Kidney glomerular epithelial cell (primary cell): Measurements from ENCODE around the gene CREB5.

Experiments used
- DNase-seq: peaks from one replicate; lab custom pipeline; 2025; lab: John Stamatoyannopoulos, UW

The CREB5 gene

GRCh38 chr7:28643584-28644340 lies 231.4 kb downstream of the CREB5 start:
- DNase-seq = no peak

- no peak for DNase-seq
Measured at GRCh38 chr7:28645866-28646265, 233.5 kb downstream of the CREB5 start.

GRCh38 chr7:28646376-28647075 lies 234.2 kb downstream of the CREB5 start:
- DNase-seq = no peak

GRCh38 chr7:28647076-28647421 lies 234.7 kb downstream of the CREB5 start:
- DNase-seq = no peak

- no peak for DNase-seq
Measured at GRCh38 chr7:28649189-28649588, 236.9 kb downstream of the CREB5 start.

GRCh38 chr7:28649811-28650210 lies 237.5 kb downstream of the CREB5 start:
- no peak for DNase-seq

- no peak for DNase-seq
Measured at GRCh38 chr7:28654110-28654509, 241.8 kb downstream of the CREB5 start.

- no peak for DNase-seq
Measured at GRCh38 chr7:28656529-28656928, 244.2 kb downstream of the CREB5 start.

- no peak for DNase-seq
Measured at GRCh38 chr7:28658381-28658780, 246.1 kb downstream of the CREB5 start.

- DNase-seq = no peak
Measured at GRCh38 chr7:28660132-28660531, 247.8 kb downstream of the CREB5 start.

GRCh38 chr7:28661826-28662595 lies 249.7 kb downstream of the CREB5 start:
- DNase-seq = no peak

- DNase-seq = no peak
Measured at GRCh38 chr7:28666154-28666553, 253.8 kb downstream of the CREB5 start.

GRCh38 chr7:28668085-28668484 lies 255.8 kb downstream of the CREB5 start:
- DNase-seq = no peak

- DNase-seq = no peak
Measured at GRCh38 chr7:28669330-28669729, 257.0 kb downstream of the CREB5 start.

GRCh38 chr7:28671526-28671925 lies 259.2 kb downstream of the CREB5 start:
- DNase-seq = no peak

GRCh38 chr7:28672397-28672797 lies 260.1 kb downstream of the CREB5 start:
- DNase-seq = no peak

- DNase-seq = no peak
Measured at GRCh38 chr7:28674359-28674782, 262.1 kb downstream of the CREB5 start.

- DNase-seq = no peak
Measured at GRCh38 chr7:28675429-28675828, 263.1 kb downstream of the CREB5 start.

- no peak for DNase-seq
Measured at GRCh38 chr7:28677668-28678067, 265.4 kb downstream of the CREB5 start.

- no peak for DNase-seq
Measured at GRCh38 chr7:28678431-28678965, 266.2 kb downstream of the CREB5 start.

GRCh38 chr7:28681693-28682310 lies 269.5 kb downstream of the CREB5 start:
- no peak for DNase-seq

- no peak for DNase-seq
Measured at GRCh38 chr7:28682801-28683200, 270.5 kb downstream of the CREB5 start.
